Astrocyte of the hippocampus (primary cell): ENCODE measurements around the gene PTRH2.

Experiments
- DNase-seq: peaks from one replicate; pipeline ENCODE4 v3.0.0; 2011; ENCODE audit warnings: low read depth, low spot score

The PTRH2 gene

DNA sequence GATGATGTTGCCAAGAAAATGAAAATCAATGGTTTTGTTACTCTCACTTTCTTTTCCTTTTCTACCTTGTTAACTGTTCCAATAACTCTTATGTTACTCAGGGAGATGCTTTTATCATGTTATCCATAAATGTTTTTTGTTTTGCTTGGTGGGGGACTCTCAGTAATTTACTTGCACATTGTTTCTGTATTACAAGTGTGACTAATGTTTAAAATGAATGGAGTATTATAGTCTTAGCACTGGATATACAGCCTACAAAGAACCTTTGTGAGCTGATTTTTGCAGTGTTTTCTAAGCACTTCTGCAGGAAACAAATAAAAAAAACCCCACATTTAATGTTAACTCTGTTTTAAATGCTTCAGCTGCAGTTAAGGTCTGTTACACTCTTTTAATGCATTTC lies 12.3 kb upstream of the PTRH2 start:
- no peak for DNase-seq

DNA sequence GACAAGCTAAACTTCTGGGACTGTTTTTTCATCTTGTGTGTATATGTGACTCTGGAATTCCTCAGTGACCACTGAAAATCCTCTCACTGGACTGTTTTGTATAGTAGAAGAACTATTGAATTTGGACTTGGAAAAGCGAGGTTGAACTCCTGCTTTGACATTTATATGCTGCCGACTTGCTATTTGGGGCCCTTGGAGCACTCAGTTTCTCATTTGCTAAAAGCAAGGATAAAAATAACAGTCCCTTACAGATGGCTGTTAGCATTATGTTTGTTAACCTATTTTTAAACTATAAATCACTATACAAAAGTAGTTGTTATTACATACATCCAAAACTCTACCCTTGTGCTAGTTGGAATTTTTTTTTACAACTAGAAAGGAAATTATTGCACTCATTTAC lies 9.2 kb upstream of the PTRH2 start:
- no peak for DNase-seq

GRCh38 chr17:59714255-59714654 lies 7.0 kb upstream of the PTRH2 start:
- DNase-seq = no peak

DNA sequence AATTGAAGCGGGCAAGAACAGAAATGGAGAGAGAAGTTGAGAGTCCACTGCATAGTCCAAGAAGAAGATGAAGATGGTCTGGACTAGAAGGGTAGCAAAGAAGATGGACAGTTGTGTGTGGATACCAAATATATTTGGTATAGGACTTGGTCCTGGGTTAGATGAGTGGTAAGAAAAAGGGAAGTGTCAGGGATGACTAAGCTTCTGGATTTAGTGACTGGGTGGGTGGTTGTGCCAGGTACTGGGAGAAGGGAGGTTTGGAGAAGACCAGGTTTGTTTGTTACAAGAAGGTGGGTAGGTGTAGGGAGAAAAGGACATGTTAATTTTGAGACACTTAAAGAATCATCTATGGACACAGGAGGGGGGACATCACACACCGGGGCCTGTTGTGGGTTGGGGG lies 5.6 kb upstream of the PTRH2 start:
- DNase-seq = no peak

DNA sequence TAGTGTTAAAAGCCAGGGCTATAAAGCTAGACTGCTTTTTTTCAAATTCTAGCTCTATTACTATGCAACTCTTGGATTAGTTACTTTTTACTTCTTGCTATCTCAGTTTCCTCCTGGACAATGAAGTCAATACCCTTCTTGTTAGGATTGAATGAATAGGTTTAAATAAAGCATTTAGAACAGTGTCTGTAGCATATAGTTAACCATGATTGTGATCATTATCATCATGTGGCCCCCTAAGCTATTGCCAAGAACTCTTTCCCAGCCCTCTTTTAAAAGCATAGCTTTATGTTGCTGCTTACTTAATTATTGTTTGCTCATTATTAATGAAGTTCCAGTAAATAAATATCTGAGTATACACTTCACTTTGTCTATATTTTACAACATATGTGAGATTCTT lies 4.7 kb upstream of the PTRH2 start:
- DNase-seq = no peak

DNA sequence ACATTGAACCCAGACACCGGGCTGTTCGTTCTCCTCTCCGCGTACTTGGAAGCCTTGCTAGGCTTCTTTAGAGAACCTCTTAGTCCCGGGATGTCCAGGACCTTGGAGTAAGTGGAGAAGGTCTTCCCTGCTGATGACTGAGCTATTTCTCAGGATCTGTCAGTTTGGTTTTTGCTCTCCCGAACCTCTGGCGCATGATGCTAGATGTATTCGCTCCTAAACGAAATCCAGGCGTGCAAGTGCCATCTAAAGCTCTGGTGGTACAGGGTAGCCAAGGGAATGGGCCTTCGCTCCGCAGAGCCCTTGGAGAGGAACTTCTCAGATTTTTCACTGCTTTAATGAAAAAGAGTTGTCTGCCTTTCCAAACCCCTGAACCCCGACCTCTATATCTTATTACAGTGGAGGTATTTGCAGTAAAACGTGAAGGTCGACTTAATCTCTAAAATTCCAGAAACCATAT lies 771 bp upstream of the PTRH2 start:
- DNase-seq = no peak

DNA sequence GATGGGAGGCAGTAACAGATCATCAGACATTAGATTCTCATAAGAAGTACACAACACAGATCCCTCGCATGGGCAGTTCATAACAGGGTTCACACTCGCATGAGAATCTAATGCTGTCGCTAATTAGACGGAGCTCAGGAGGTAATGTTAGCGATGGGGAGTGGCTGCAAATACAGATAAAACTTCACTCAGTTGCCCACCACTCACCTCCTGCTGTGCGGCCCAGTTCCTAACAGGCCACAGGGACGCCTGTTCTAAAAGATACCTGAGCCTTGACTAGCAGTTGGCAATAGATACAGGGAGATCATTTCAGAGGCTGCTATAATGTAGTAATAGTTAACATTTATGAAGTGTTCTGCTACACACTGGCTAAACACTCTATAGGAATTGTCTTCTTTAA lies 4.9 kb downstream of the PTRH2 start:
- no peak for DNase-seq

- no peak for DNase-seq
Observed at GRCh38 chr17:59699786-59700185, 7.4 kb downstream of the PTRH2 start.

GRCh38 chr17:59699218-59699617 lies 8.0 kb downstream of the PTRH2 start:
- no peak for DNase-seq

DNA sequence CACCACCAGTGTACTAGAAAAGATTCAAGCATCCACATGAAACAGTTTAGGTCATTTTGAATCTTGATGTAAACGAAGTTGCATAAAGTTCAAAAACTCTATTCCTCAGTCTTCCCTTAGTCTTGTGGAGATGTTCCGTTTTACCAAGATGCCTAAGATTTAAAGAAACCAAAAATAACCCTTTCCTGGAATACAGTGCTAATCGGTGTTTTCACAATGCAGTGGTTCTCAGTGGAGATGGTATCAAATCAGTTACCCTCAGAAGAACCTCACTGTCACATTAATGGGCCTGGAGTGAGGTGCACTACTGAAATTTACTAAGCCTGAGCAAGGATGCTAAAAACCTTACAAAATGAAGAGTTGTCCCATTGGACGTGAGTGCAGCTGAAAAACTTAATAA lies 9.1 kb downstream of the PTRH2 start:
- no peak for DNase-seq

DNA sequence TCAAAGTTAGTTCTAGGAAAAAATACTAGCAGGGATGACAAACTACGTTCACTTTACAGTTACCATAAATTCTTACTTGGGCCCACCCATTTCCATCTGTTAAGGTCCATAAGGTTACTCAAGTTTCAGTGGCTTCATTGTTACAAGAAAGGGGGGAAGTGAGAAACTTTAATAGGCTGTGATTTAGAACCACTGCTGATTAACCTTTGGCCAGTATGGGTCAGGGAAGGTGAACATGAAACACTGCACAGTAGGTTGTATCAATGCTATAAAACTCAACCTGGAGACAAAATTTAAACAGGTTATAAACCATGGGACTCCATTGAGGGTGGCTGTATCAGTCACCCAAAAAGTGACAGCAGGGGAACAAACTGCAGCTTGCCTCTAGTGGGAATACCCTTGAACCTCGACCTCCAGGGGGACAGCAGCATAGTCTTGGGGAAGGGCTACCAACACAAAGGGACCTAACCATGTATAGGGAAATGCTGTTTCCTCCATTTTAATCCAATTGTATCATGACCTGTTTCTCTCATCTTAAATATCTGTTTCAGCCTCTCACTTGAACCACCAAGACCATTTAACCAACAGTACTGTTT lies 10.4 kb downstream of the PTRH2 start:
- no peak for DNase-seq

DNA sequence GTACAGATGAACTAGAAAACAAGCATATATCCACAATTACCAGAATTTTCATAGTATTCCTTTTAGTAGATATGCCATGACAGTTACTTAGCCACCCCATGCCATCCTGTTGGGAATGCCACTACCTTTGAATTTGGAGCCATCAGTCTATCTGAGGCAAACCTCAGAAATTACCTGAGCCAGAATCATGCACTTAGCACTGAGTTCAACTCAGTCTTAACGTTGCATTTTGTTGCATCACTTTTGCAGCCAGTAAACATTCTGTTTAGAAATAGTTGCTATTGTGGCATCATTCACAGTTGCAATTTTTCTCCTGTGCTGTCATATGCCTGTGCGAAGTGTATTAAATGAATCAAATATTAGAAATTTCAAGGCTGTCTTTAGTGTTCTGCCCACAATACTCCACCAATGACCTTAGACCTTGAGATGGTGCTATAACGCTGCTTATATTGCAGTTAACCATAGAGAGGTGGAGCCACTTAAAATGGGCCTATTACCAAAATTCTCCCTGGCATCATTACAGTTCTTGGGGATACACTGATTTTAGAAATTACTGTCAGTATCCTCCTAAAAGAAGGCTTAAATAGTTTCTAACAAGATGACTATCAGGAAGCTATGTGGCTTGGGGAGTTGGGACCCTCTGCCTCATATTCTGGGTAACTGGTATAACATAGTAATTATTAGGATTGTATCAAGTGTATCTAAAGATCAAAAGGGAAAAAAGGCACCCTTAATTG lies 11.1 kb downstream of the PTRH2 start:
- no peak for DNase-seq

DNA sequence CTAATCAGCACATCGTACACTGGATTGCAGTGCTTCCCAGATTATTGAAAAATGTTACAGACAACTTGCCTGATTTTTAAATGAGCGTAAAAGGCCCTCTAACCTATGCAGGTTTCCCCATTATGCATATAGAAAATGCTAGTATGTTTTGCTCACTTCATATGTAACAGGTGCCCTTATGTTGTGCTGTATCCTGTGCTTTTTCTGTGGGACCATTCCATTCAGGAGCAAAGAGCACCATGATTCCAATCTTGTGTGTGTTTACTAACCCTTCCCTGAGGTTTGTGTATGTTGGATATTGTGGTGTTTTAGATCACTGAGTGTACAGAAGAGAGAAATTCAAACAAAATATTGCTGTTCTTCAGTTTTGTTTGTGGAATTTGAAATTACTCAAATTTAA lies 12.9 kb downstream of the PTRH2 start:
- no peak for DNase-seq

- no peak for DNase-seq
Observed at GRCh38 chr17:59693582-59693981, 13.6 kb downstream of the PTRH2 start.

GRCh38 chr17:59688496-59688895 lies 18.7 kb downstream of the PTRH2 start:
- DNase-seq = no peak

DNA sequence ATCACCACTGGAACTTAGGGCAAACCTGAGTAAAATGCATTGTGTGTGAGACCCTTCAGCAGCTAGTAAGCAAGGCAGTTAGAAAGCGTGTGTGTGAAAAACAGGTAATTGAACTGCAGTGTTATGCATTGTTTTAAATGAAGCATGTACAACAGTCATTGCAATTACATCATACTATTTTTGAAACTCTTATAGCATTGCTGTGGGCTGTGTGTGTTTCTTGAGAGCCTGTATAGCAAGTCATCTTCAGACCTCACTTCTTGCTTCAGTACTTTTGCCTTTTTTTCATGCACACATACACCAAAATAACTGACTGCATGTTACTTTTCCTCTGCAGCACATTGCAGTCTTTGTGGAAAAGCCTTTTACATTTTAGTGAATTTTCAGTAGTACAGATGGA lies 19.2 kb downstream of the PTRH2 start:
- no peak for DNase-seq

- DNase-seq = no peak
Observed at GRCh38 chr17:59684967-59685366, 22.3 kb downstream of the PTRH2 start.

DNA sequence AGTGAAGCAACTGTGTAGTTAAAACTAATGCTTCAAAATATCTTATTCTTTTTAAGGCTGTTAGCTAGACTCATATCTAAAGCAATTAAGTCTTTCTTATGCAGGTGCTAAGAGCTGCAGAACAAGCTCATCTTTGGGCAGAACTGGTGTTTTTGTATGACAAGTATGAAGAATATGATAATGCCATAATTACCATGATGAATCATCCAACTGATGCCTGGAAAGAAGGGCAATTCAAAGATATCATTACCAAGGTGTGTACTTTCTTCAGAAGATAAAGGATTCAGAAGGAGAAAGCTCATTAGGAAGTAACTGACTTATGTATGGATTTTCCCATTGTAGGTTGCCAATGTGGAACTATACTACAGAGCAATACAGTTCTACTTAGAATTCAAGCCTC lies 23.9 kb downstream of the PTRH2 start:
- DNase-seq = no peak

GRCh38 chr17:59680314-59680713 lies 26.9 kb downstream of the PTRH2 start:
- no peak for DNase-seq

DNA sequence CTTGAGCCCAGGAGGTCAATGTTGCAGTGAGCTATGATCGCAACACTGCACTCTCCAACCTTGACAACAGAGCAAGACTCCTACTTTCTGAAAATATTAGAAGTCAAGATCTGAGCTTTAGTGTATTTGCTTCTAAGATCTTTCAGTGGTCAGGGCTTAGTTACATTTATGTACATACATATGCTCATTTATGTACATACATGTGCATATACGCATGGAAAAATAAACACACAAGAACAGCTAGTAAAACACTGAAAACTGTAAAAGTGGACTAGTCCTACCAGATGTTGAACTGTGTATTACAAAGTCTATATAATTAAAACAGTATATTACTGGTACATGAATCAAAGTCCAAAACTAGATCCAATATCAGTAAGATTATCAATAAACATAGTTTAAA lies 28.3 kb downstream of the PTRH2 start:
- no peak for DNase-seq

GRCh38 chr17:59676716-59677115 lies 30.5 kb downstream of the PTRH2 start:
- DNase-seq = no peak

GRCh38 chr17:59675231-59675630 lies 32.0 kb downstream of the PTRH2 start:
- no peak for DNase-seq

GRCh38 chr17:59671386-59671785 lies 35.8 kb downstream of the PTRH2 start:
- no peak for DNase-seq

- DNase-seq = no peak
Observed at GRCh38 chr17:59669944-59670343, 37.3 kb downstream of the PTRH2 start.
